DND-41 (cell line): ENCODE results near the gene LLGL2.

Source experiments
- ATAC-seq: fragments of 200-7000 bp; cut with Tn5 transposase; 3 replicates; pipeline ENCODE4 v1.9.1; 2021; ENCODE audit warnings: low read depth; ENCODE audit not compliant: insufficient read depth
- DNase-seq: peaks from one replicate; pipeline ENCODE4 v3.0.0-alpha.2; 2020
- H2AFZ ChIP-seq: 2 replicates; pipeline ENCODE4 v1.6.0; 2012; ENCODE audit warnings: low read depth, low read length
- H3K27ac ChIP-seq: 2 replicates; pipeline ENCODE4 v1.5.1; 2012; ENCODE audit warnings: low read length, inconsistent platforms
- H3K27me3 ChIP-seq: fragments of 200-600 bp; sonication (generic); 2 replicates; pipeline ENCODE4 v1.6.0; 2012; ENCODE audit warnings: low read length, mild to moderate bottlenecking, inconsistent platforms; ENCODE audit not compliant: insufficient read depth, poor library complexity
- H3K36me3 ChIP-seq: 2 replicates; pipeline ENCODE4 v1.5.1; 2012; ENCODE audit warnings: low read length, inconsistent platforms; ENCODE audit not compliant: insufficient read depth
- H3K4me1 ChIP-seq: 2 replicates; pipeline ENCODE4 v1.5.1; 2012; ENCODE audit warnings: mild to moderate bottlenecking, low read length; ENCODE audit not compliant: insufficient read depth
- H3K4me2 ChIP-seq: 2 replicates; pipeline ENCODE4 v1.6.0; 2012; ENCODE audit warnings: mild to moderate bottlenecking, moderate library complexity, low read length, inconsistent platforms; ENCODE audit not compliant: insufficient read depth
- H3K4me3 ChIP-seq, 2 experiments: fragments of 200-600 bp in 1 of 2; shearing (Covaris generic) in 1 of 2; 2 replicates each; pipeline ENCODE4 v1.5.1; 2012 to 2016; ENCODE audit warnings: inconsistent platforms in 2 of 2, low read length in 2 of 2, mild to moderate bottlenecking in 2 of 2, low read depth in 1 of 2, moderate library complexity in 1 of 2
- H3K79me2 ChIP-seq: 2 replicates; pipeline ENCODE4 v1.6.0; 2012; ENCODE audit warnings: low read length, inconsistent platforms; ENCODE audit not compliant: insufficient read depth
- H3K9ac ChIP-seq: 2 replicates; pipeline ENCODE4 v1.6.0; 2012; ENCODE audit warnings: low read depth, mild to moderate bottlenecking, inconsistent platforms, low read length, moderate library complexity
- H3K9me3 ChIP-seq: 2 replicates; pipeline ENCODE4 v1.5.1; 2012; ENCODE audit warnings: low read length, moderate library complexity, mild to moderate bottlenecking, inconsistent platforms; ENCODE audit not compliant: insufficient read depth, severe bottlenecking
- H4K20me1 ChIP-seq: 2 replicates; pipeline ENCODE4 v1.6.0; 2012; ENCODE audit warnings: low read length; ENCODE audit not compliant: insufficient read depth
- EZH2 ChIP-seq: IDR thresholded peaks from 3 replicates; pipeline ENCODE4 v1.6.1; 2012; ENCODE audit warnings: borderline replicate concordance, low read depth, mild to moderate bottlenecking, moderate library complexity, low read length, inconsistent platforms; ENCODE audit not compliant: severe bottlenecking
- TF ChIP-seq, protein P1 (sequence below): IDR thresholded peaks from 2 replicates; pipeline ENCODE4 v1.5.1; 2012; ENCODE audit warnings: borderline replicate concordance, low read length, moderate library complexity, mild to moderate bottlenecking; ENCODE audit not compliant: poor library complexity, severe bottlenecking; ENCODE audit errors: extremely low read depth

Gene LLGL2

DNA sequence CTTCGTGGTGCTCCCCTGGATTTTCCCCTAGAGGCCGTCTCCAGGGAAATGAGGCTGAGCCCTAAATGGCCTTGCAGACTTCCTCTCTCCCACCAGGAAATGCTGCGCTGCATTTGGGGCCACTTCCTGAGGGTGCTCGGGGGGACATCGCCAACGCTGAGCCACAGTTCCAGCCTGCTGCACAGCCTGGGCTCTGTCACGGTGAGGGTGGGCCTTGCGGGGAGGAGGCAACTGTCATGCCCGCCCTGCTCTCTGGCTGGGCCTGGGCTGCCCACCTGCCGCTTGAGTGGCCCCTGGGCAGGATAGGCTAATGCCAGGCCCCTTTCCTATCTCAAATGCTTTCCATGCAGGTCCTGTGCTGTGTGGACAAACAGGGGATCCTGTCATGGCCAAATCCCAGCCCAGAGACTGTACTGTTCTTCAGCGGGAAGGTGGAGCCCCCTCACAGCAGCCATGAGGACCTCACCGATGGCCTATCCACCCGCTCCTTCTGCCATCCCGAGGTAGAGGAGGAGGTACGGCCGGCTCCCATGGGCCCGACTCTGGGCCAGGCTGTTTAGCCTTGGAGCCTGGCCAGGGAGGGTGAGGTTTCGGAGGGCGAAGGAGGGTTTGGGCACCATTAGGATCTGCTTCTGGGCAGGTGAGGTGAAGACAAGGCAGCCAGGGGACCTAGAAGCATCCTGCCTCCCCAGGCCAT is 34.4 kb upstream of the LLGL2 start:
- TF ChIP-seq, protein P1, sequence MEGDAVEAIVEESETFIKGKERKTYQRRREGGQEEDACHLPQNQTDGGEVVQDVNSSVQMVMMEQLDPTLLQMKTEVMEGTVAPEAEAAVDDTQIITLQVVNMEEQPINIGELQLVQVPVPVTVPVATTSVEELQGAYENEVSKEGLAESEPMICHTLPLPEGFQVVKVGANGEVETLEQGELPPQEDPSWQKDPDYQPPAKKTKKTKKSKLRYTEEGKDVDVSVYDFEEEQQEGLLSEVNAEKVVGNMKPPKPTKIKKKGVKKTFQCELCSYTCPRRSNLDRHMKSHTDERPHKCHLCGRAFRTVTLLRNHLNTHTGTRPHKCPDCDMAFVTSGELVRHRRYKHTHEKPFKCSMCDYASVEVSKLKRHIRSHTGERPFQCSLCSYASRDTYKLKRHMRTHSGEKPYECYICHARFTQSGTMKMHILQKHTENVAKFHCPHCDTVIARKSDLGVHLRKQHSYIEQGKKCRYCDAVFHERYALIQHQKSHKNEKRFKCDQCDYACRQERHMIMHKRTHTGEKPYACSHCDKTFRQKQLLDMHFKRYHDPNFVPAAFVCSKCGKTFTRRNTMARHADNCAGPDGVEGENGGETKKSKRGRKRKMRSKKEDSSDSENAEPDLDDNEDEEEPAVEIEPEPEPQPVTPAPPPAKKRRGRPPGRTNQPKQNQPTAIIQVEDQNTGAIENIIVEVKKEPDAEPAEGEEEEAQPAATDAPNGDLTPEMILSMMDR: no peak
- TF ChIP-seq EZH2: no peak
- H3K9ac ChIP-seq: no peak overlapping the region
- DNase-seq (no peak), ATAC-seq (no peak)
- peaks cover 5% of the 10 kb centered on the region; the same call in 1 of the 2 replicates for H3K79me2 ChIP-seq
- no peaks in the 10 kb centered on the region for H3K27me3 ChIP-seq
- 0 out of 2 replicates have a peak, but pooled peaks cover 3% of the 10 kb centered on the region for H4K20me1 ChIP-seq
- H3K4me1 ChIP-seq: peaks cover 22% of the 10 kb centered on the region
- H3K4me3 ChIP-seq: no peak overlapping the region
- peaks cover 80% of the 10 kb centered on the region for H3K36me3 ChIP-seq
- H2AFZ ChIP-seq: no peak overlapping the region
- H3K27ac ChIP-seq: no peak overlapping the region
- no peaks in the 10 kb centered on the region for H3K9me3 ChIP-seq
- H3K4me2 ChIP-seq: no peak overlapping the region

DNA sequence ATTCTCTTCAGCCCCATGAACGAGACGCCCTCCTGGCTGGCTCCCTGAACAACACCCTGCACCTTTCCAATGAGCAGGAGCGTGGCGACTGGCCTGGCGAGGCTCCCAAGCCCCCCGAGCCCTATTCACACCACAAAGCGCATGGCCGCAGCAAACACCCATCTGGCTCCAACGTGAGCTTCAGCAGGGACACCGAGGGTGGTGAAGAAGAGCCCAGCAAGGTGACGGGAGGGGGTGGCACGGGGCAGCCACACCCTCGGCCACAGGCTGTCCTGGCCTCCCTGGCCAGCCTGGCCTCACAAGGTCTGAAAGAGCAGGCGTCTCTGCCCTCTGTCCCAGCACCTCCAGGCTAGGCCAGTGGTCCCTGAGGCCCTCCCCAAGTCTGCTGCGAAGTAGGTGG is 33.8 kb upstream of the LLGL2 start:
- Histone ChIP-seq H2AFZ (no peak overlapping the region), H3K4me1 (peaks cover 16% of the 10 kb centered on the region), H3K27me3 (no peaks in the 10 kb centered on the region), H3K4me2 (no peak overlapping the region), H3K9me3 (no peaks in the 10 kb centered on the region), H3K36me3 (peaks cover 80% of the 10 kb centered on the region), H3K4me3 (no peak overlapping the region), H3K79me2 (peaks cover 5% of the 10 kb centered on the region; the same call in 1 of the 2 replicates), H4K20me1 (peaks cover 4% of the 10 kb centered on the region; the same call in 1 of the 2 replicates), H3K9ac (no peak overlapping the region), H3K27ac (no peak overlapping the region)
- DNase-seq (no peak), ATAC-seq (no peak)
- TF ChIP-seq, protein P1: no peak
- TF ChIP-seq EZH2: no peak

DNA sequence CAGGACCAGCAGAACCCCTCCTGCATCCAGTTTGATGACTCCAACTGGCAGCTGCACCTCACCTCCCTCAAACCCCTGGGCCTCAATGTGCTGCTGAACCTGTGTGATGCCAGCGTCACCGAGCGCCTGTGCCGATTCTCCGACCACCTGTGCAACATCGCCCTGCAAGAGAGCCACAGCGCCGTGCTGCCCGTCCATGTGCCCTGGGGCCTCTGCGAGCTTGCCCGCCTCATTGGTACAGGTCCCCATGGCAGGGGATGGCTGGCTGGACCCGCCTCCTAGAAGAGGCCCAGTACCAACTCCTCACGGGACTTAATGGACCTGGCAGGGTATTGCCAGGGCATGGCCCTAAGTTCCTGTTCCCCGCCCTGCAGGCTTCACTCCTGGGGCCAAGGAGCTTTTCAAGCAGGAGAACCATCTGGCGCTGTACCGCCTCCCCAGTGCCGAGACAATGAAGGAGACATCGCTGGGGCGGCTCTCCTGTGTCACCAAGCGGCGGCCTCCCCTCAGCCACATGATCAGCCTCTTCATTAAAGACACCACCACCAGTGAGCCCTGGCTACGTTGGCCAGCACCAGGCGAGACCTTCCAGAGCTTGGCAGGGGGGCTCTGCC is 32.8 kb upstream of the LLGL2 start:
- H4K20me1 ChIP-seq: peaks cover 7% of the 10 kb centered on the region; the same call in 1 of the 2 replicates
- no peak overlapping the region for H2AFZ ChIP-seq
- H3K4me1 ChIP-seq: peaks cover 6% of the 10 kb centered on the region
- H3K4me3 ChIP-seq: no peak overlapping the region
- DNase-seq (no peak), ATAC-seq (no peak)
- no peaks in the 10 kb centered on the region for H3K27me3 ChIP-seq
- no peaks in the 10 kb centered on the region for H3K9me3 ChIP-seq
- H3K36me3 ChIP-seq: peaks cover 83% of the 10 kb centered on the region
- H3K4me2 ChIP-seq: no peak overlapping the region
- no peak overlapping the region for H3K9ac ChIP-seq
- peaks cover 5% of the 10 kb centered on the region; the same call in 1 of the 2 replicates for H3K79me2 ChIP-seq
- H3K27ac ChIP-seq: no peak overlapping the region
- TF ChIP-seq, protein P1: no peak
- no peak for TF ChIP-seq EZH2
